Brain microvascular endothelial cell (primary cell): Measurements from ENCODE around the gene PTPN12.

ENCODE experiments used
- DNase-seq: peaks from one replicate; pipeline ENCODE4 v3.0.0-alpha.2; 2020
- H3K27ac ChIP-seq: fragments of 250-450 bp; sonication (Bioruptor Pico); 2 replicates; pipeline ENCODE4 v1.5.1; 2020; ENCODE audit warnings: mild to moderate bottlenecking, moderate library complexity
- H3K27me3 ChIP-seq: fragments of 250-450 bp; sonication (Bioruptor Pico); replicated peaks from 2 replicates; pipeline ENCODE4 v1.5.1; 2020; ENCODE audit warnings: mild to moderate bottlenecking
- H3K36me3 ChIP-seq: fragments of 250-450 bp; sonication (Bioruptor Pico); replicated peaks from 2 replicates; pipeline ENCODE4 v1.5.1; 2020; ENCODE audit warnings: mild to moderate bottlenecking
- H3K4me3 ChIP-seq: 2 replicates; pipeline ENCODE4 v1.5.1; 2011; ENCODE audit warnings: low read depth, mild to moderate bottlenecking, control low read depth, low read length, moderate library complexity
- in situ Hi-C: cut with HindIII; loops from 2 replicates; pipeline ENCODE4 v1.10.0; 2017; ENCODE audit warnings: low sequenced_read_pairs, low pct_ligation_motif_present
- TF ChIP-seq, protein P1 (sequence below): IDR thresholded peaks from 2 replicates; pipeline ENCODE4 v1.5.1; 2011; ENCODE audit warnings: low read depth, mild to moderate bottlenecking, moderate library complexity, low read length, control low read depth, inconsistent platforms; ENCODE audit errors: missing control alignments

The PTPN12 gene

DNA sequence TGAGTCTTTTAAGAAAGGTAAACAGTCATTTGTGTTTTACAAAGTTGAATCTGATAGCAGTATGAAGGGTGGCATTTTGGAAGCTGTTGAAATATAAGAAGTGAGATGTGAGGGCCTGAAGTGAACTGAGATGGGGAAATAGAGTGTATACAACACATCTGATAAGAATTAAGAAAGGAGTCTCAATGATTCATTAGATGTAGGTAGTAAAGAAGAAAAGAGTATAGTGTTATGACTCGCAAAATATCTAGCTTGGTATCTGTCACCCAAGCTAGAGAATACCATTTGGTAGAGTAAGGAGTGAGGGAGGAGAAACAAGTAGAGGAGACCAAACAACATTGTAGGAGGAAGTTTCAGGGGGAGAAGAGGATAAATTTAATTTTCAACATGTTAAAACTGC lies 5.3 kb downstream of the PTPN12 start:
- TF ChIP-seq, protein P1, sequence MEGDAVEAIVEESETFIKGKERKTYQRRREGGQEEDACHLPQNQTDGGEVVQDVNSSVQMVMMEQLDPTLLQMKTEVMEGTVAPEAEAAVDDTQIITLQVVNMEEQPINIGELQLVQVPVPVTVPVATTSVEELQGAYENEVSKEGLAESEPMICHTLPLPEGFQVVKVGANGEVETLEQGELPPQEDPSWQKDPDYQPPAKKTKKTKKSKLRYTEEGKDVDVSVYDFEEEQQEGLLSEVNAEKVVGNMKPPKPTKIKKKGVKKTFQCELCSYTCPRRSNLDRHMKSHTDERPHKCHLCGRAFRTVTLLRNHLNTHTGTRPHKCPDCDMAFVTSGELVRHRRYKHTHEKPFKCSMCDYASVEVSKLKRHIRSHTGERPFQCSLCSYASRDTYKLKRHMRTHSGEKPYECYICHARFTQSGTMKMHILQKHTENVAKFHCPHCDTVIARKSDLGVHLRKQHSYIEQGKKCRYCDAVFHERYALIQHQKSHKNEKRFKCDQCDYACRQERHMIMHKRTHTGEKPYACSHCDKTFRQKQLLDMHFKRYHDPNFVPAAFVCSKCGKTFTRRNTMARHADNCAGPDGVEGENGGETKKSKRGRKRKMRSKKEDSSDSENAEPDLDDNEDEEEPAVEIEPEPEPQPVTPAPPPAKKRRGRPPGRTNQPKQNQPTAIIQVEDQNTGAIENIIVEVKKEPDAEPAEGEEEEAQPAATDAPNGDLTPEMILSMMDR = no peak
- in situ Hi-C loops = no loop called here
- Histone ChIP-seq H3K4me3 (no peak overlapping the region), H3K27ac (no peak overlapping the region), H3K36me3 (peaks cover 3% of the 10 kb centered on the region), H3K27me3 (no peaks in the 10 kb centered on the region)
- no peak for DNase-seq

DNA sequence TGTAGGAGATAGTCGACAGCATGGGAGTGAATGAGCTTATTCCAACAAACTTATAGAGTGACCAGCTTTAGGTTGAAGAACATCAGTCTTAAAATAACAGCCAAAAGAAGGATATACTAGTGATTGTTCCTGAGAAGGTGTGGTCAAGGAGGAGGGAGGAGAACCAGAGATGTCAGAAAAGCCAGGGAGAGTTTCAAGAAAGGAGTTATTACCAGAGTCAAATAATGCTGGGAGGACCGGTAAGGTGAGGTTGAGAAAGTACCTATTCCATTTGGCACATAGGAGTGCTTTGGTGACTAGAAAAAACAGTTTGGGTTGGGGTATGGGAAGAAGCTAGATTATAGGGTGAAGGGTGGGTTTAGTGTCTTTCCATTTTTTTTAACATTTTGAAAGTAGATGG lies 5.8 kb downstream of the PTPN12 start:
- no peak for DNase-seq
- Histone ChIP-seq H3K36me3 (no peaks in the 10 kb centered on the region), H3K27me3 (no peaks in the 10 kb centered on the region), H3K4me3 (no peak overlapping the region), H3K27ac (no peak overlapping the region)
- TF ChIP-seq, protein P1 = no peak
- in situ Hi-C loops = no loop called here

DNA sequence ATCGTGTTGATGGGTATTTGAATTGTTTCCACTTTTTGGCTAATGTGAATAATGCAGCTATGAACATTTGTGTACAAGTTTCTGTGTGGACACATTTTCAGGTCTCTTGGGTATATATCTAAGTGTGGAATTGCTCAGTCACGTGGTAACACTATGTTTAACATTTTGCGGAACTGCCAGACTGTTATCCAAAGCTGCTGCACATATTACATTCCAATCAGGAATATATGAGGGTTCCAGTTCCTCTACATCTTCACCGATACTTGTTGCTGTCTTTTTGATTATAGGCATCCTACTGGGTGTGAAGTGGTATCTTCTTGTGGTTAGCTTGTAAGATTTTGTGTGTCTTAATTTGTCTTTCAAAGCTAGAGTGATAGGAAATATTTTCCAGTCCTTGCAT lies 6.8 kb downstream of the PTPN12 start:
- no peaks in the 10 kb centered on the region for H3K27me3 ChIP-seq

DNA sequence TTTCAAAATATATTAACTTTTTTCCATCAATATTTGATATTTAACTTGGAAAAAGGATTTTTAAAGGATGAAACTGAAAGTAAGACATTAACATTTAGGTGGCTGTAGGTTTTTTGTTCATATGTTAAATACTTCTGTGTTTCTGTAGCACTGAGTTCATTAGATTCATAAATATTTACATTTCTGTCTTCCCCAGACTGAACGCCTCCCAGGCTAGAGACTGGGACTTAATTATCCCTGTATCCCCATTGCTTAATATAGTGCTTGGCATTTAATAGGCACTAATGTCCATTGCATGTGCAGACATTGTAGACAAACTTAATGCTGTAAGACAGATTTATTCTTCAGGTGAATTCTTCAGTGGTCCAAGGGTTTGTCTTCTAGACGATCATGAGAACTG lies 7.4 kb downstream of the PTPN12 start:
- H3K4me3 ChIP-seq = no peak overlapping the region
- in situ Hi-C loops = no loop called here
- H3K36me3 ChIP-seq = peaks cover 3% of the 10 kb centered on the region
- TF ChIP-seq, protein P1 = no peak
- no peak overlapping the region for H3K27ac ChIP-seq
- no peak for DNase-seq
- H3K27me3 ChIP-seq = no peaks in the 10 kb centered on the region

More for the DNA sequence above, 6.8 kb downstream of the PTPN12 start:
- in situ Hi-C loops = no loop called here
- no peak overlapping the region for H3K27ac ChIP-seq
- H3K36me3 ChIP-seq = peaks cover 3% of the 10 kb centered on the region
- no peak overlapping the region for H3K4me3 ChIP-seq
- DNase-seq = no peak
- TF ChIP-seq, protein P1 = no peak

DNA sequence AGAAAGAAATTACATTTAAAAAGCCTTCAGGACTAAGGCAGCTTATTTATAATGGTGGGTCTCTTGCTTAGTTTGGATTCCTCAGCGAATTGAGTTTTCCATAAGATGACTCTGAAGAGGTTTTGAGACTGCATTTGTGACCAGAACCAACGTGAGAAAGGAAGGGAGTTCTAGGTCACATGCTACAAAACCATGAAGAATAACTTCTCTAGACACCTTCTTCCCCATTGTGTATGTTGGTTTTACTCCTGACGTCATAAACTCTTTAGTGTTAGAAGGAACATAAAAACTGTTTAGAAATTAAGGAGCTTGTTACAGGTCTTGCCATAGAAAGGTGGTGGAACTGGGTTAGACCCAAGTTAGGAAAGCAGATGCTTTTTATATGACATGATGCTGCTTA lies 11.1 kb downstream of the PTPN12 start:
- no peak for DNase-seq
- Histone ChIP-seq H3K27ac (no peak overlapping the region), H3K36me3 (peaks cover 4% of the 10 kb centered on the region), H3K27me3 (no peaks in the 10 kb centered on the region), H3K4me3 (no peak overlapping the region)
- TF ChIP-seq, protein P1 = no peak
- in situ Hi-C loops = no loop called here

DNA sequence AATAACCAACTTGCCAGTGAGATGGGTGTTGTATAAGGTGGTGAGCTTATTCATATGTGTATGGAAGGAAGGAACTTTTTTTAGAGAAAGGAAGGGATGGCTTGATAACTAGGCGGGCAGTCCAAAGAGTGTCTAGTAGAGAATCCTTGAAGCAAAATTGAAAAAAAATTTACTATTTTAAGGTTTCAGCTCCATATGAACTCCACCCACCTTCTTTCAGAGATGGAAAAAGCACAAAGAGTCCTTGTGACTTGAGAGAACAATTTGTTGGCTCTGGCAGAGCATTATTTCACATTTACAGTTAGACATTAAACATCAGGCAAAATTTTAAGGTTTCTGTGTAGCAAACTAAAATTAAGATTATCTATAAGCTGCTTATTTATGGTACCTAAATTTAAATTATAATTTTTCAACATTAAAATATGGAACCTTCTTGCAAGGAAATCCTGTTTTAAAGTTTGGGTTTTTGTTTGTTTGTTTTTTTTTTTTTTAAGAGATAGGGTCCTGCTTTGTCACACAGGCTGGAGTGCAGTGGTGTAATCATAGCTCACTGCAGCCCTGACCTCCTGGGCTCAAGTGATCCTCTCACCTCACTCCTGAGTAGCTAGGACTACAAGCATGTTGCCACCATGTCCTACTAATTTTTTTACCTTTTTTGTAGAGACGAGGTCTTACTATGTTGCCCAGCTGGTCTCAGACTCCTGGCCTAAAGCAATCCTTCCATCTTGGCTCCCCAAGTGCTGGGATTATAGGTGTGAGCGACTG lies 12.2 kb downstream of the PTPN12 start:
- TF ChIP-seq, protein P1 = no peak
- in situ Hi-C loops = no loop called here
- DNase-seq = no peak
- Histone ChIP-seq H3K27me3 (no peaks in the 10 kb centered on the region), H3K27ac (no peak overlapping the region), H3K4me3 (no peak overlapping the region), H3K36me3 (peaks cover 4% of the 10 kb centered on the region)
